Panc1 (cell line): ENCODE results near the gene BMP2K. TPM values are rescaled to one million over a fixed set of nuclear protein-coding genes. Genes with fewer than 3 reads are reported as not detected.

Experiments
- ATAC-seq: fragments of 200-7000 bp; cut with Tn5 transposase; 2 replicates; pipeline ENCODE4 v1.9.1; 2020; ENCODE audit warnings: mild to moderate bottlenecking, moderate library complexity
- BruUV-seq: library from RNA; stranded (reverse); fragments of 400-500 nt; replicated peaks from 2 replicates; lab custom pipeline; 2021; lab: Mats Ljungman, UMichigan
- CTCF ChIA-PET: fragments of 300-600 bp; sonication (Branson Sonifier 250); formaldehyde crosslinking; loops from one replicate; lab custom pipeline; 2022; ENCODE audit warnings: antibody characterized with exemption; lab: Charles Lee
- POLR2A ChIA-PET: fragments of 300-600 bp; sonication (Branson Sonifier 250); formaldehyde crosslinking; loops from one replicate; lab custom pipeline; 2022; ENCODE audit warnings: antibody characterized with exemption; lab: Charles Lee
- DNase-seq: peaks from one replicate; pipeline ENCODE4 v3.0.0-alpha.2; 2010; ENCODE audit warnings: low read depth, low spot score
- H3K27ac ChIP-seq: 2 replicates; pipeline ENCODE4 v1.5.1; 2011; ENCODE audit warnings: mild to moderate bottlenecking, low read length, inconsistent platforms
- H3K27me3 ChIP-seq: fragments of 200-500 bp; sonication (Bioruptor generic); 2 replicates; pipeline ENCODE4 v1.6.0; 2014; ENCODE audit warnings: low read length, inconsistent platforms; ENCODE audit not compliant: control insufficient read depth, insufficient read depth
- H3K36me3 ChIP-seq: fragments of 200-500 bp; sonication (Bioruptor generic); 2 replicates; pipeline ENCODE4 v1.5.1; 2014; ENCODE audit warnings: inconsistent platforms, mild to moderate bottlenecking, low read length, moderate library complexity; ENCODE audit not compliant: control insufficient read depth, insufficient read depth
- H3K4me1 ChIP-seq: 2 replicates; pipeline ENCODE4 v1.5.1; 2011; ENCODE audit warnings: inconsistent platforms, mild to moderate bottlenecking, low read length, moderate library complexity; ENCODE audit not compliant: control insufficient read depth, insufficient read depth
- H3K4me3 ChIP-seq, 2 experiments: 2 replicates each; pipeline ENCODE4 v1.5.1; 2011 to 2012; ENCODE audit warnings: low read depth in 2 of 2, low read length in 2 of 2, mild to moderate bottlenecking in 2 of 2, inconsistent platforms in 1 of 2, moderate library complexity in 1 of 2
- H3K9me3 ChIP-seq: fragments of 200-500 bp; sonication (Bioruptor generic); 2 replicates; pipeline ENCODE4 v1.5.1; 2014; ENCODE audit warnings: low read depth, mild to moderate bottlenecking, inconsistent platforms, low read length, moderate library complexity; ENCODE audit not compliant: control insufficient read depth, insufficient read depth
- POLR2AphosphoS5 ChIP-seq: IDR thresholded peaks from 2 replicates; pipeline ENCODE4 v1.6.1; 2012; ENCODE audit warnings: mild to moderate bottlenecking, low read depth, low read length, moderate library complexity
- SIN3A ChIP-seq: IDR thresholded peaks from 2 replicates; pipeline ENCODE4 v1.6.1; 2012; ENCODE audit warnings: low read depth, mild to moderate bottlenecking, low read length, moderate library complexity, borderline replicate concordance; ENCODE audit not compliant: insufficient read depth
- TCF7L2 ChIP-seq: IDR thresholded peaks from 2 replicates; pipeline ENCODE4 v1.6.1; 2011; ENCODE audit warnings: mild to moderate bottlenecking, low read depth, low read length, inconsistent platforms
- in situ Hi-C: cut with HindIII; loops from 2 replicates; pipeline ENCODE4 v1.10.0; 2016; ENCODE audit warnings: low sequenced_read_pairs, low pct_unique_long_range_greater_than_20kb
- intact Hi-C: fragments of 100-400 bp; cut with micrococcal nuclease; formaldehyde crosslinking; loops from one replicate; pipeline ENCODE4 v1.10.0; 2022; ENCODE audit not compliant: unreplicated experiment
- total RNA-seq: library from RNA; stranded (reverse); gene quantifications from one replicate; pipeline ENCODE4 v1.2.1, GENCODE V29; 2021; ENCODE audit not compliant: unreplicated experiment
- TF ChIP-seq, protein P1 (sequence below), 2 experiments: IDR thresholded peaks; 2 replicates each; pipeline ENCODE4 v1.6.1; 2011 to 2012; ENCODE audit warnings: low read depth in 2 of 2, control low read depth in 1 of 2, low read length in 1 of 2, mild to moderate bottlenecking in 1 of 2, moderate library complexity in 1 of 2; ENCODE audit not compliant: insufficient read depth in 1 of 2
- TF ChIP-seq, protein P2 (sequence below): fragments of 450-650 bp; IDR thresholded peaks from 2 replicates; pipeline ENCODE4 v1.5.1; 2017; ENCODE audit warnings: mild to moderate bottlenecking

The BMP2K gene
- total RNA-seq, 1 experiment from 2014 or later = 23.3 TPM

DNA sequence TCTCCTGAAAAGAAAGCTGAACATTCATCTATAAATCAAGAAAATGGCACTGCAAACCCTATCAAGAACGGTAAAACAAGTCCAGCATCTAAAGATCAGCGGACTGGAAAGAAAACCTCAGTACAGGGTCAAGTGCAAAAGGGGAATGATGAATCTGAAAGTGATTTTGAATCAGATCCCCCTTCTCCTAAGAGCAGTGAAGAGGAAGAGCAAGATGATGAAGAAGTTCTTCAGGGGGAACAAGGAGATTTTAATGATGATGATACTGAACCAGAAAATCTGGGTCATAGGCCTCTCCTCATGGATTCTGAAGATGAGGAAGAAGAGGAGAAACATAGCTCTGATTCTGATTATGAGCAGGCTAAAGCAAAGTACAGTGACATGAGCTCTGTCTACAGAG lies 134.5 kb downstream of the BMP2K start:
- CTCF ChIA-PET = no interaction called here
- Histone ChIP-seq H3K27ac (no peak overlapping the region), H3K9me3 (no peaks in the 10 kb centered on the region), H3K4me1 (no peaks in the 10 kb centered on the region), H3K27me3 (no peaks in the 10 kb centered on the region), H3K4me3 (no peak overlapping the region), H3K36me3 (peaks cover 3% of the 10 kb centered on the region; the same call in 1 of the 2 replicates)
- POLR2A ChIA-PET = no interaction called here
- in situ Hi-C loops = no loop called here
- intact Hi-C loops = no loop called here
- BruUV-seq = no TSS peak
- ATAC-seq (no peak), DNase-seq (no peak)
- TF ChIP-seq, protein P1, sequence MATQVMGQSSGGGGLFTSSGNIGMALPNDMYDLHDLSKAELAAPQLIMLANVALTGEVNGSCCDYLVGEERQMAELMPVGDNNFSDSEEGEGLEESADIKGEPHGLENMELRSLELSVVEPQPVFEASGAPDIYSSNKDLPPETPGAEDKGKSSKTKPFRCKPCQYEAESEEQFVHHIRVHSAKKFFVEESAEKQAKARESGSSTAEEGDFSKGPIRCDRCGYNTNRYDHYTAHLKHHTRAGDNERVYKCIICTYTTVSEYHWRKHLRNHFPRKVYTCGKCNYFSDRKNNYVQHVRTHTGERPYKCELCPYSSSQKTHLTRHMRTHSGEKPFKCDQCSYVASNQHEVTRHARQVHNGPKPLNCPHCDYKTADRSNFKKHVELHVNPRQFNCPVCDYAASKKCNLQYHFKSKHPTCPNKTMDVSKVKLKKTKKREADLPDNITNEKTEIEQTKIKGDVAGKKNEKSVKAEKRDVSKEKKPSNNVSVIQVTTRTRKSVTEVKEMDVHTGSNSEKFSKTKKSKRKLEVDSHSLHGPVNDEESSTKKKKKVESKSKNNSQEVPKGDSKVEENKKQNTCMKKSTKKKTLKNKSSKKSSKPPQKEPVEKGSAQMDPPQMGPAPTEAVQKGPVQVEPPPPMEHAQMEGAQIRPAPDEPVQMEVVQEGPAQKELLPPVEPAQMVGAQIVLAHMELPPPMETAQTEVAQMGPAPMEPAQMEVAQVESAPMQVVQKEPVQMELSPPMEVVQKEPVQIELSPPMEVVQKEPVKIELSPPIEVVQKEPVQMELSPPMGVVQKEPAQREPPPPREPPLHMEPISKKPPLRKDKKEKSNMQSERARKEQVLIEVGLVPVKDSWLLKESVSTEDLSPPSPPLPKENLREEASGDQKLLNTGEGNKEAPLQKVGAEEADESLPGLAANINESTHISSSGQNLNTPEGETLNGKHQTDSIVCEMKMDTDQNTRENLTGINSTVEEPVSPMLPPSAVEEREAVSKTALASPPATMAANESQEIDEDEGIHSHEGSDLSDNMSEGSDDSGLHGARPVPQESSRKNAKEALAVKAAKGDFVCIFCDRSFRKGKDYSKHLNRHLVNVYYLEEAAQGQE (IDR thresholded peaks at IDR 0.05; ENCODE audit: insufficient read depth in 1 of 2, low read depth in 2 of 2, low read length in 1 of 2) = no peak

DNA sequence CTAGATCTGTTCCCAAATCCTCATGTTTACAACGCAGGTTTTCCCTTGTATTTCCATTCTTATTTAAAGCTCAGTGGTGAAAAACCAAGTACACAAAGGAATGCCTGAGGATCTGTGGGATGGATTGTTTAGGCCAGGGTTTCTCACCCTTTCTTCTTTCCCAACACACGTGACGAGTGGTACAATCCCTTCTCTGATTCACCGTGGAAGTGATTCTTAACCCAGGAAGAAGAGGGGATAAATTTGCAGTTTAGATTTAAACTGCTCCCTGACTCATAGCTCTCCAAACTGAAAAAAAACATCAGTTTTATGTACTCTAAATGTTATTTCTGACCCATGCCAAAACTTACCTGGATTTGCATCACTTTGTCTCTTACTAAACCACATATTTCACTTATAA lies 146.1 kb downstream of the BMP2K start:
- DNase-seq = no peak
- BruUV-seq = no TSS peak
- TF ChIP-seq, protein P1 (IDR thresholded peaks at IDR 0.05; ENCODE audit: insufficient read depth in 1 of 2, low read depth in 2 of 2, low read length in 1 of 2) = no peak
- TF ChIP-seq, protein P2, sequence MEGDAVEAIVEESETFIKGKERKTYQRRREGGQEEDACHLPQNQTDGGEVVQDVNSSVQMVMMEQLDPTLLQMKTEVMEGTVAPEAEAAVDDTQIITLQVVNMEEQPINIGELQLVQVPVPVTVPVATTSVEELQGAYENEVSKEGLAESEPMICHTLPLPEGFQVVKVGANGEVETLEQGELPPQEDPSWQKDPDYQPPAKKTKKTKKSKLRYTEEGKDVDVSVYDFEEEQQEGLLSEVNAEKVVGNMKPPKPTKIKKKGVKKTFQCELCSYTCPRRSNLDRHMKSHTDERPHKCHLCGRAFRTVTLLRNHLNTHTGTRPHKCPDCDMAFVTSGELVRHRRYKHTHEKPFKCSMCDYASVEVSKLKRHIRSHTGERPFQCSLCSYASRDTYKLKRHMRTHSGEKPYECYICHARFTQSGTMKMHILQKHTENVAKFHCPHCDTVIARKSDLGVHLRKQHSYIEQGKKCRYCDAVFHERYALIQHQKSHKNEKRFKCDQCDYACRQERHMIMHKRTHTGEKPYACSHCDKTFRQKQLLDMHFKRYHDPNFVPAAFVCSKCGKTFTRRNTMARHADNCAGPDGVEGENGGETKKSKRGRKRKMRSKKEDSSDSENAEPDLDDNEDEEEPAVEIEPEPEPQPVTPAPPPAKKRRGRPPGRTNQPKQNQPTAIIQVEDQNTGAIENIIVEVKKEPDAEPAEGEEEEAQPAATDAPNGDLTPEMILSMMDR = no peak
- TF ChIP-seq SIN3A = no peak
- TF ChIP-seq POLR2AphosphoS5 = no peak
- no peak for TF ChIP-seq TCF7L2
- no peak overlapping the region for H3K27ac ChIP-seq
- H3K4me1 ChIP-seq = no peaks in the 10 kb centered on the region
- in situ Hi-C loops (no loop called here), intact Hi-C loops (no loop called here)
- ATAC-seq = no peak
- H3K4me3 ChIP-seq = no peak overlapping the region
- ChIA-PET CTCF (no interaction called here), POLR2A (no interaction called here)
- no peaks in the 10 kb centered on the region for H3K9me3 ChIP-seq
- H3K27me3 ChIP-seq = no peaks in the 10 kb centered on the region
- peaks cover 2% of the 10 kb centered on the region; the same call in 1 of the 2 replicates for H3K36me3 ChIP-seq
